Measurements from ENCODE around the gene DKKL1.

- no peak for TF ChIP-seq CTCF (conservative IDR thresholded peaks at IDR 0.05; ENCODE audit: low read depth in 2 of 2)
- TF ChIP-seq ZNF331 (CRISPR knock-in tag; IDR thresholded peaks at IDR 0.05; ENCODE audit: low read depth) = no peak
- TF ChIP-seq REST (IDR thresholded peaks at IDR 0.05; ENCODE audit: unreplicated experiment) = no peak
- no peak for TF ChIP-seq POLR2AphosphoS5 (IDR thresholded peaks at IDR 0.05; ENCODE audit: low read depth)
- TF ChIP-seq EZH2phosphoT487 (IDR thresholded peaks at IDR 0.05; ENCODE audit: unreplicated experiment) = no peak
- TF ChIP-seq NANOG (IDR thresholded peaks at IDR 0.05; ENCODE audit: borderline replicate concordance) = no peak
- no peak for TF ChIP-seq JUNB (IDR thresholded peaks at IDR 0.05; ENCODE audit: unreplicated experiment)
- TF ChIP-seq EZH2 (IDR thresholded peaks at IDR 0.05; ENCODE audit: low read depth, unreplicated experiment) = no peak
- TF ChIP-seq CREB1 (CRISPR knock-in tag; IDR thresholded peaks at IDR 0.05; ENCODE audit: low read depth) = no peak
- TF ChIP-seq ZNF462 (CRISPR knock-in tag; IDR thresholded peaks at IDR 0.05) = no peak
- TF ChIP-seq ETS1 (IDR thresholded peaks at IDR 0.05) = no peak
- no peak for TF ChIP-seq STAT1 (IDR thresholded peaks at IDR 0.05; ENCODE audit: unreplicated experiment)
These were observed 55.5 kb downstream of the DKKL1 start for GRCh38 chr19:49419173-49419572.

Data from GM23338 (cell line).